ENCODE data around the gene SLC40A1. TPM values are rescaled to one million over a fixed set of nuclear protein-coding genes. Genes with fewer than 3 reads are reported as not detected.
A peak's percentile ranks its signal among the peaks of the same experiment; 100 is the strongest.

The SLC40A1 gene
- total and polyA plus RNA-seq, 7 donors, result 34.9 to 280 (median 52.1) TPM

DNA sequence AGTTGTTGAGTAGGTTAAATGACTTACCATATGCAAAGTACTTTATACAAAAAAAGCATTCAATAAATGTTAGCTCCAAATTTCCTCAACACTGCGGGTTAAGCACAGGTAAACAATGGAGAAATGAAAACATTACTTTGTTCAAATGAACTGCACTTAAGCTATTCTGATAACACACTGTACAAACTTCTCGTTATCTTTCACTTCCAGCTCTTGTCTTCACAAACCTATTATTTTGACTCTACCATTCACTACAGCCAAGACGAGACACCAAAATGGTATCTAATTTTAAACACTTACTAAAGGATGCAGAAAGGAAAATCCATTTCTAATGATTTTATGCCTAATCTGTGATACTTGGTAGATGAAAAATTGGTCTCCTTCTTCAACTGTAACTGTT is 43.8 kb downstream of the SLC40A1 start:
- no peaks in the 10 kb centered on the region for H3K36me3 ChIP-seq
- WGBS, 2 donors, result 69 to 82% methylated on average over 3 of the region's 3 CpGs
- intact Hi-C loops (cut with DNase I), result no loop called here
- no peak for TF ChIP-seq EP300 (IDR thresholded peaks at IDR 0.05)
- DNase-seq, result no peak
- H3K4me1 ChIP-seq, result peaks cover 0 to 11% (median 6%) of the 10 kb centered on the region in 4 donors
- no peaks in the 10 kb centered on the region for H3K27me3 ChIP-seq
- H3K27ac ChIP-seq, result no peak overlapping the region
- no peaks in the 10 kb centered on the region for H3K9me3 ChIP-seq
- no peak overlapping the region for H3K4me3 ChIP-seq

GRCh38 chr2:189534854-189535832 is 45.4 kb downstream of the SLC40A1 start:
- H3K27me3 ChIP-seq, result no peaks in the 10 kb centered on the region
- no peaks in the 10 kb centered on the region for H3K9me3 ChIP-seq
- H3K4me3 ChIP-seq, result no peak overlapping the region
- no peak for DNase-seq
- no peaks in the 10 kb centered on the region for H3K36me3 ChIP-seq
- WGBS, 2 donors, result 64 to 66% methylated on average over 1 of the region's 1 CpG
- TF ChIP-seq POLR2AphosphoS5 (IDR thresholded peaks at IDR 0.05), result no peak
- no peak for TF ChIP-seq POLR2A (IDR thresholded peaks at IDR 0.05)
- TF ChIP-seq EP300 (IDR thresholded peaks at IDR 0.05), result no peak
- TF ChIP-seq, protein P1, sequence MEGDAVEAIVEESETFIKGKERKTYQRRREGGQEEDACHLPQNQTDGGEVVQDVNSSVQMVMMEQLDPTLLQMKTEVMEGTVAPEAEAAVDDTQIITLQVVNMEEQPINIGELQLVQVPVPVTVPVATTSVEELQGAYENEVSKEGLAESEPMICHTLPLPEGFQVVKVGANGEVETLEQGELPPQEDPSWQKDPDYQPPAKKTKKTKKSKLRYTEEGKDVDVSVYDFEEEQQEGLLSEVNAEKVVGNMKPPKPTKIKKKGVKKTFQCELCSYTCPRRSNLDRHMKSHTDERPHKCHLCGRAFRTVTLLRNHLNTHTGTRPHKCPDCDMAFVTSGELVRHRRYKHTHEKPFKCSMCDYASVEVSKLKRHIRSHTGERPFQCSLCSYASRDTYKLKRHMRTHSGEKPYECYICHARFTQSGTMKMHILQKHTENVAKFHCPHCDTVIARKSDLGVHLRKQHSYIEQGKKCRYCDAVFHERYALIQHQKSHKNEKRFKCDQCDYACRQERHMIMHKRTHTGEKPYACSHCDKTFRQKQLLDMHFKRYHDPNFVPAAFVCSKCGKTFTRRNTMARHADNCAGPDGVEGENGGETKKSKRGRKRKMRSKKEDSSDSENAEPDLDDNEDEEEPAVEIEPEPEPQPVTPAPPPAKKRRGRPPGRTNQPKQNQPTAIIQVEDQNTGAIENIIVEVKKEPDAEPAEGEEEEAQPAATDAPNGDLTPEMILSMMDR (IDR thresholded peaks at IDR 0.05), result no peak
- intact Hi-C loops (cut with DNase I), result no loop called here
- H3K4me1 ChIP-seq, result peaks cover 0 to 4% (median 0%) of the 10 kb centered on the region in 4 donors
- peak overlapping the region in 1 of 4 donors; percentile 28 for H3K27ac ChIP-seq

DNA sequence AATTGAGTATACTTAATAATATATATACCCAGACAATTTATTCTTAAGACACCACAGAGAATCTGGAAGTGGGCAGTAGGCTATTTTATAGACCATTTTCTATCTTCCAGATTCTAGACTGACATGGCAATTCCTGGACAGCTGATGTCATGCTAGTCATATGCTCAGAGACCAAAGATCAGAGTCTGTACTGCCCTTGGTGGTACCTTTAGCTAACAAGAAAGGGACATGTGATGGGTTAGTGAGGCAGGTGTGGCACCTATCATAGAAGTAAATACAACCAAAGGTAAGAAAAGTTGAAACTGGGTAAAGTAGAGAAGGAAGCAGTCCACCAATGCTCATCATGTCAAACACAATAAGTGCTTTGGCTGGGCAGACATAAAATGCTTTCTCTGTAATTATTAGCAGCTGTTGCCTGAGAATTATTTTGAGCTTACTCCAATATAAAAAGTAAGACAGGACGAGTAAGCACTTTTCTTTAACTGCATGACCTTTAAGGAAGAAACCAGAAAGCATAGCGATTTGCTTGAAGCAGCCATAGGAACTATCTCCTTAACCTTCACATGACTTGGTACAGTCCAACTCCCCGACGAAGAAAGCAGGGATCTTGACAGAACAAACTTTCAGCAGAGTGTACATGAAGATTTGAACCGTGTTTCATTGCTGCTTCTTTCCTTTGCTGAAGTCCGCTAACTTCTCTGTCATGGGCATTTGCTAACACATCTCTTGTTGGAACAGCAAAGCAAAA is 47.1 kb downstream of the SLC40A1 start:
- Histone ChIP-seq H3K4me3 (no peak overlapping the region), H3K9me3 (no peaks in the 10 kb centered on the region), H3K27ac (no peak overlapping the region), H3K36me3 (no peaks in the 10 kb centered on the region), H3K27me3 (no peaks in the 10 kb centered on the region), H3K4me1 (peaks cover 0 to 4% (median 0%) of the 10 kb centered on the region in 4 donors)
- no peak for DNase-seq
- 82 to 85% methylated on average over 6 of the region's 6 CpGs for WGBS, 2 donors
- intact Hi-C loops (cut with DNase I), result no loop called here
- TF ChIP-seq POLR2AphosphoS5 (IDR thresholded peaks at IDR 0.05), result no peak
- TF ChIP-seq, protein P1 (IDR thresholded peaks at IDR 0.05), result no peak
- no peak for TF ChIP-seq EP300 (IDR thresholded peaks at IDR 0.05)
- no peak for TF ChIP-seq POLR2A (IDR thresholded peaks at IDR 0.05)

GRCh38 chr2:189530965-189531637 is 49.5 kb downstream of the SLC40A1 start:
- 90 to 93% methylated on average over 3 of the region's 3 CpGs for WGBS, 2 donors
- no peak for TF ChIP-seq EP300 (IDR thresholded peaks at IDR 0.05)
- Histone ChIP-seq H3K27me3 (no peaks in the 10 kb centered on the region), H3K4me3 (no peak overlapping the region), H3K27ac (no peak overlapping the region), H3K36me3 (no peaks in the 10 kb centered on the region), H3K4me1 (peaks cover 0 to 4% (median 2%) of the 10 kb centered on the region in 4 donors), H3K9me3 (no peaks in the 10 kb centered on the region)
- intact Hi-C loops (cut with DNase I), result no loop called here
- no peak for DNase-seq

DNA sequence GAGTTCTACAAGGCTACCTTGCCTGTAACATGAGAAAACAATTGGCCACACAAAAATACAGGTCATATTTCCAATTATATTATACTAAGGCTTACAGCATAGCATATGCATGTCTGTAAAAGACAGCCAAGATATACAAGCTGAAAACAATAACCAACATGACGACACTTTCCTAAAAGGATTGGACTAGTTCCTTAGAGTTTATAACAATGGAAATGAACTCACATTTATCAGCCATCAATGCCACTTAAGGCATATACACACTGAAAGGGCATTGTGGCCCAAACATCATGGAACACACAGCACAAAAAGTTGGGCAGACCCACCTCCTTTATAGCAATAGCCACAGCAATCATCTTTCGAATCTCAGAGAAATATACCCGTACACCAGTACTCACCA is 52.0 kb downstream of the SLC40A1 start:
- TF ChIP-seq, protein P1 (IDR thresholded peaks at IDR 0.05), result no peak
- TF ChIP-seq EP300 (IDR thresholded peaks at IDR 0.05), result no peak
- TF ChIP-seq POLR2AphosphoS5 (IDR thresholded peaks at IDR 0.05), result no peak
- no peak for TF ChIP-seq POLR2A (IDR thresholded peaks at IDR 0.05)
- intact Hi-C loops (cut with DNase I), result no loop called here
- H3K4me1 ChIP-seq, result peaks cover 0 to 4% (median 0%) of the 10 kb centered on the region in 4 donors
- no peak overlapping the region for H3K4me3 ChIP-seq
- H3K36me3 ChIP-seq, result no peaks in the 10 kb centered on the region
- H3K27me3 ChIP-seq, result no peaks in the 10 kb centered on the region
- no peaks in the 10 kb centered on the region for H3K9me3 ChIP-seq
- H3K27ac ChIP-seq, result no peak overlapping the region
- WGBS, 2 donors, result 90 to 92% methylated on average over 3 of the region's 3 CpGs
- DNase-seq, result no peak

Data from sigmoid colon (tissue), 7 donors.